ENCODE measurements around the gene BRD3.

- TF ChIP-seq SUZ12 (IDR thresholded peaks at IDR 0.05; ENCODE audit: extremely low read depth, insufficient read depth, insufficient read length) (no peak), YY1 (IDR thresholded peaks at IDR 0.05; ENCODE audit: insufficient read depth, insufficient read length) (no peak), ZNF274 (IDR thresholded peaks at IDR 0.05; ENCODE audit: low read depth, low read length) (no peak)
Measured at GRCh38 chr9:134059188-134059641, 8.6 kb downstream of the BRD3 start.
